Measurements from ENCODE around the gene OPTN. TPM values are rescaled to one million over a fixed set of nuclear protein-coding genes. Genes with fewer than 3 reads are reported as not detected.

The OPTN gene
- total and polyA plus RNA-seq, 2 of the 8 experiments (the other 6 are each of a cell fraction or from before 2014, with no cell fraction given) = 4.8 to 20.1 TPM

- H3K4me3 ChIP-seq (ENCODE audit: extremely low read depth in 1 of 4, insufficient read depth in 2 of 4, low read depth in 3 of 4, low read length in 4 of 4) = no peak overlapping the region
- peaks cover 43 to 92% (median 77%) of the 10 kb centered on the region in 4 experiments for H3K36me3 ChIP-seq (ENCODE audit: control insufficient read depth in 2 of 4, insufficient read depth in 4 of 4, low read length in 3 of 4)
- H3K4me1 ChIP-seq (replicated peaks in 1 of 4; ENCODE audit: control insufficient read depth in 3 of 4, insufficient read depth in 4 of 4, low read length in 3 of 4) = no peaks in the 10 kb centered on the region
- H3K23me2 ChIP-seq (ENCODE audit: low read depth, low read length) = no peaks in the 10 kb centered on the region
- FAIRE-seq = no peak
- H2BK15ac ChIP-seq (ENCODE audit: low read length) = no peak overlapping the region
- no peaks in the 10 kb centered on the region for H3K79me2 ChIP-seq (ENCODE audit: control insufficient read depth in 1 of 2, insufficient read depth in 2 of 2, low read length in 2 of 2)
- H4K5ac ChIP-seq (ENCODE audit: insufficient read length, low read depth, low read length) = no peak overlapping the region
- no peak overlapping the region for H2BK20ac ChIP-seq (ENCODE audit: low read length)
- POLR2A ChIA-PET (ENCODE audit: partially characterized antibody) = interaction anchor here (0.9 to 2.3 kb wide), 3 partner anchors 9 to 20 kb away, joined by 3 to 6 read pairs (median 6); no protein-coding TSS in a partner anchor
- H3K9ac ChIP-seq (replicated peaks in 1 of 4; ENCODE audit: extremely low read depth in 1 of 4, low read depth in 3 of 4, low read length in 3 of 4) = no peak overlapping the region
- H3K56ac ChIP-seq (replicated peaks; ENCODE audit: insufficient read length, low read depth, low read length) = no peak overlapping the region
- DNase-seq (ENCODE audit: low read depth in 1 of 2, low spot score in 2 of 2) = no peak
- H3K4ac ChIP-seq (replicated peaks; ENCODE audit: insufficient read length, low read depth, low read length) = no peak overlapping the region
- no peak overlapping the region for H2BK5ac ChIP-seq (ENCODE audit: low read depth, low read length)
- no peak overlapping the region for H3K4me2 ChIP-seq (ENCODE audit: insufficient read depth in 1 of 2, low read depth in 2 of 2, low read length in 2 of 2)
- H4K20me1 ChIP-seq (replicated peaks in 1 of 2; ENCODE audit: control insufficient read depth in 1 of 2, insufficient read depth in 2 of 2, low read length in 2 of 2) = peaks cover 2 to 5% of the 10 kb centered on the region in 2 experiments
- H3K14ac ChIP-seq (ENCODE audit: insufficient read length) = no peak overlapping the region
- H2BK120ac ChIP-seq (replicated peaks; ENCODE audit: low read depth, low read length) = no peak overlapping the region
- H4K91ac ChIP-seq (replicated peaks; ENCODE audit: insufficient read length, low read length) = no peak overlapping the region
- H2BK12ac ChIP-seq (ENCODE audit: low read depth, low read length) = no peak overlapping the region
- no peaks in the 10 kb centered on the region; the same call in 1 of the 2 replicates for H3K79me1 ChIP-seq (ENCODE audit: low read depth, low read length)
- 90% methylated on average over 2 of the region's 2 CpGs; no CpG with 5 or more reads in 1 of the 2 experiments for WGBS, 2 experiments (ENCODE audit: extremely low coverage in 1 of 2, insufficient coverage in 1 of 2, insufficient read length in 1 of 2, insufficient replicate concordance in 2 of 2, low coverage in 1 of 2, low lambda C conversion rate in 2 of 2, missing lambda C conversion rate in 1 of 2)
- no peak overlapping the region for H2AFZ ChIP-seq (ENCODE audit: low read length)
- CTCF ChIA-PET (ENCODE audit: partially characterized antibody) = interaction anchor here (1.6 kb wide), 1 partner anchor 22 kb away, joined by 5 read pairs; no protein-coding TSS in a partner anchor
- no peak overlapping the region for H4K8ac ChIP-seq (ENCODE audit: extremely low read depth, insufficient read depth, low read length)
- no peak overlapping the region for H3K23ac ChIP-seq (ENCODE audit: insufficient read length)
- H3K27ac ChIP-seq (ENCODE audit: low read depth, low read length) = no peak overlapping the region
- no peaks in the 10 kb centered on the region for H3K27me3 ChIP-seq (replicated peaks in 1 of 4; ENCODE audit: control insufficient read depth in 3 of 4, extremely low read depth in 1 of 4, insufficient read depth in 3 of 4, low read length in 3 of 4)
- no peaks in the 10 kb centered on the region for H3K9me3 ChIP-seq (ENCODE audit: insufficient read depth in 2 of 2, low read depth in 1 of 2, low read length in 1 of 2)
- H3K18ac ChIP-seq (ENCODE audit: extremely low read depth, low read length) = no peak overlapping the region
- no peak overlapping the region for H2AK5ac ChIP-seq (ENCODE audit: low read depth, low read length)
- TF ChIP-seq MAX (IDR thresholded peaks at IDR 0.05) (no peak), NANOG (IDR thresholded peaks at IDR 0.05; ENCODE audit: insufficient read depth, low read depth, low read length, poor library complexity, severe bottlenecking) (no peak), RXRA (IDR thresholded peaks at IDR 0.05; ENCODE audit: insufficient read depth, low read depth, low read length) (no peak), RFX5 (IDR thresholded peaks at IDR 0.05; ENCODE audit: borderline replicate concordance, low read depth, low read length) (no peak), BACH1 (IDR thresholded peaks at IDR 0.05; ENCODE audit: low read length) (no peak), CBX8 (IDR thresholded peaks at IDR 0.05; ENCODE audit: borderline replicate concordance, low read depth, low read length) (no peak), SUZ12 (IDR thresholded peaks at IDR 0.05; ENCODE audit: low read length) (no peak), CHD2 (IDR thresholded peaks at IDR 0.05; ENCODE audit: low read length) (no peak), CREB1 (IDR thresholded peaks at IDR 0.05) (no peak), CEBPB (IDR thresholded peaks at IDR 0.05; ENCODE audit: low read depth, low read length) (no peak), KDM5A (IDR thresholded peaks at IDR 0.05; ENCODE audit: low read length) (no peak), ZNF274 (IDR thresholded peaks at IDR 0.05; ENCODE audit: borderline replicate concordance, extremely low read depth, low read length) (no peak), POLR2AphosphoS5 (IDR thresholded peaks at IDR 0.05; ENCODE audit: low read depth, low read length) (no peak), RAD21 (IDR thresholded peaks at IDR 0.05 in 1 of 2, conservative IDR thresholded peaks at IDR 0.05 in 1 of 2; ENCODE audit: low read depth in 2 of 2, low read length in 2 of 2) (no peak), BRCA1 (IDR thresholded peaks at IDR 0.05; ENCODE audit: low read depth, low read length) (no peak)
These were observed 84.3 kb downstream of the OPTN start for GRCh38 chr10:13184276-13184675.

Data from H1 (cell line).